SKM-1 (cell line): ENCODE results near the gene MNAT1.
"Not testable (repeated sequence)": the region's sequence is repeated elsewhere in the genome, so short reads cannot be mapped to it uniquely, and the experiment has no call there.

Experiments
- DNase-seq: peaks from one replicate; lab custom pipeline; 2025; ENCODE audit not compliant: unreplicated experiment; lab: John Stamatoyannopoulos, UW

Gene MNAT1

DNA sequence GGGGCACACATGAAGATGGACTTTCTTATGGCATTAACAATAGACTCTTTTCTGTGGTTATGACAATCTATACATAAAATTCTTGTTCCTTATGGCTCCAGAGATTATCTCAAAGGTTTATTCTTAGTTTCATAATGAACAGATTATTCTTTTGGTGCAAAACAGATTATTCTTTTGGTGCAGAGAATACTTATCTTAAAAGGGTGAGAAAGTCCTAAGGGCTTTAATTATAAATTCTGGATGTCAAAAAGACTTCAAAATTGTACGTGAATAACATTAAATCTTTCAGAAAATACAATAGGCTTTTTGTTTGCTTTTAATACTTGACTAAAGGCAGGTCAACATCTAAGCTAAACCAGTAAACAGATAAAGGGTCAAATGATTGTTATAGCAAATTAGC lies 69.3 kb downstream of the MNAT1 start:
- DNase-seq = no peak

DNA sequence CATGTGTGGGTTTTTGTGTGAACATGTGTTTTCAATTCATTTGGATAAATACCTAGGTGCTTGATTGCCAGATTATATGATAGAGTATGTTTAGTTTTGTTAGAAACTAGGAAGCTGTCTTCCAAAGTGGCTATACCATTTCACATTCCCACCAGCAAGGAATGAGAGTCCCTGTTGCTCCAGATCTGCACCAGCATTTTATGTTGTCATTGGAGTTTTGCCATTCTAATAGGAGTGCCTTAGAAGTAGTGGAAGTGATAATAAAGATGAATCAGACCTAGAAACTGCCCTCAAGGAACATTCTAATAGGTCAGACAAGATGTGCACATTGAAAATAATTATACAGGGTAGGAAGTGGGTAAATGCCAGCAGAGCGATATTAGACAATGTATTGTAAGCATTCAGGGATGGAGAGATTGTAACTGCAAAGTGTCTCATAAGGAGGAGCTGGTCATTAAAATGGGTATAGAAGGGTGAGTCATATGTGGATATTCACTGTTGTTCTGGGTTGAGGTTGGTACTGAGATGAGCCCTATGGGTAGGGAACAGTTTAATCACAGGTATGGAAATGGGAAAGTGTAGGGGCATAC lies 71.4 kb downstream of the MNAT1 start:
- DNase-seq = no peak

DNA sequence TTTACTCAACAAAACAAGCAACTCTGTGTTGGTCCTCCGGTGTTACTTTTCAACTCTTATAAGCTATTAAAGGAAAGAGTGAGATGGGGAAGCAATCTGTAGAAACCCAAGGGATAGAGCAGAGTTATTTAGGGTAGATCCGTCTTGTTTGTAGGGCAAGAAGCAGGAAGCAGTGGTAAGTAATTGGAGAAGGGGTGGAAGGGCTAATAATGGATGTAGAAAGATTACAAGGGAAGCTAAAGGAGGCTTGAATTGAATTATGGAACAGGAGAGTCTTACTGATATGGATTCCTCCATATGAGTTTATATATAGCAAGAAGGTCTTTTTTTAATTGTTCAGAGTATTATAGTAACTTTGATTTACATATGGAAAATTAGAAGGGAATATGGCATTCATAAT lies 72.7 kb downstream of the MNAT1 start:
- DNase-seq = no peak

DNA sequence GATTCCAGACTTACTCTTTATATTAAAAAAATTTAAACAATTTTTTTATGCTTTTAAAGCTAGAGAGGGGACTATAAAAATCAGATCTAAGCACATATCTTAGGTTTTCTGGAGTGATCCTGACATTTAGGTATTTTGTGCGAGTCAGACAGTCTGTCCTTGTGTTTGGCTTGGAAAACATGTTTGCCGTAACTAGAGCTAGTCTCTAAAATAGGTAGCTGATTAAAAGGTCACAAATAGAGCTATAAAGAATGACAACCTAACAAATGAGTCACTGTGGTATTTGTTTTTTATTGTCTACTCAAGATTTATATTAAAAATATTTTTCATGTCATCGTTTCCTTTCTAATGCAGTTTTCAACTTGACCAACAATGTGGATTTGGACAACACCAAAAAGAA lies 73.4 kb downstream of the MNAT1 start:
- DNase-seq = no peak

DNA sequence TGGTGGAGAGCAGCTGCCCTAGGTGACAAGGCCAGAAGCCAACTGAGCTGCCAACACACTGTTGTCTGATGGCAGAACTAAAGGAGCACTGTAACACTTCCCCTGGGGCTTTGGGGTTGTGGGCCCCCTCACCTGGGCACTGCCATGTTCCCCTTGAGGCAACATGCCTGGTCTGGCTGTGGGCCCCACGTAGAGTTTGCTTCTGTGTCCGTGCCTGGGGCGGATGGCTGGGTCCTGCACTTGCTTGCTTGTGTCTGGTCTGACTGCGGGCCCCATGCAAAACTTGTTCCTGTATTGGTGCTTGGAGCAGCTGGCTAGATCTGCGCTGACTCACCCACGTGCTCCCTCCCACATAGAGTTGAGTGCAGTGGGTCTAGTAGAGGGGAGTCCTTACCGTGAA lies 78.4 kb downstream of the MNAT1 start:
- DNase-seq = no peak

DNA sequence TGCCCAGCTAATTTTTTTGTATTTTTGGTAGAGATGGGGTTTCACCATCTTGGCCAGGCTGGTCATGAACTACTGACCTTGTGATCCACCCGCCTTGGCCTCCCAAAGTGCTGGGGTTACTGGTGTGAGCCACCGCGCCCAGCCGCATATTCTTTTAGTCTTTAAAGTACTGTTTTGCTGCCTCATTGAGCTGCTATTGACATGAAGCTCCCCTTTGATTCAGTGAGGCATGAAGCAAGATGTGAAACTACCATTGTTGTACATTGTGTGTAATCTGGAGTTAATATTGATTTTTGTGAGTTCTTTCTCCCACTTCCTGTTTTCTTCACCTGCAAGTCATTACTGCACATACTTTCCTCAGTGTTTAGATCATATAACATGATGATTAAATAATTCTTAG lies 80.8 kb downstream of the MNAT1 start:
- no peak for DNase-seq

DNA sequence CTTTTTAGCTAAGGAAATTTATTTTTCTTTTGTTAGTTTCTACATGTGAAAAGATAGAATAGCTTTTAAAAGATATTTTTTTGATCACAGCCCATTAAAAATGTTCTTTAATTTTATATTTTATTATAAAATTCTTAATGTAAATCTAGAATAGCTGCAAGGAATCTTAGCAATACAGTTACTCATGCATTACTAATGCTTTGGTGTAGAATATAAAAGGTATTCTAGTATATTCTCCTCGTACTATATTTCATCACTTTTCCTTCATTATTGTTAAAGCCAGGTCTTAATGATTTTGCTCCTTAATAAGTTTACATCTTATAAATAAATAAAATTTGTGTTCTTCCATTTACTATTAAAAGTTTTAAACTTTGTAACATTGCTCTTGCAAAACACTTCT lies 82.6 kb downstream of the MNAT1 start:
- no peak for DNase-seq

DNA sequence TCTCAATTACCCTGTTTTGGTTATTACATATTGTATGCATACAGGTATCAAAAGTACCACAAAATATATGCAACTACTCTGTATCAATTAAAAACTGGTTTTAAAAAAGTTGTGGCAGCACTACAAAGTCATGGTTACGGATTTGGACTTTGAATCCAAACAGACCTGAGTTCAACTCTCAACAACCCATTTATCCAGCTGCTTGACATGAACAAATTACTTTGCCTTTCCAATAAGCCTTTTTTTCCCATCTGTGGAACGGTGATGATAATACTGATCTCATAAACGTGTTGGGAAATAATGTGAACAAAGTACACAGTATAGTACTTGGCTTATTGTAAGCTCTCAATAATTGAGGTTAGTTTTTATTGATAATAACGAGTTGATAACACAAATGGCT lies 85.0 kb downstream of the MNAT1 start:
- no peak for DNase-seq

DNA sequence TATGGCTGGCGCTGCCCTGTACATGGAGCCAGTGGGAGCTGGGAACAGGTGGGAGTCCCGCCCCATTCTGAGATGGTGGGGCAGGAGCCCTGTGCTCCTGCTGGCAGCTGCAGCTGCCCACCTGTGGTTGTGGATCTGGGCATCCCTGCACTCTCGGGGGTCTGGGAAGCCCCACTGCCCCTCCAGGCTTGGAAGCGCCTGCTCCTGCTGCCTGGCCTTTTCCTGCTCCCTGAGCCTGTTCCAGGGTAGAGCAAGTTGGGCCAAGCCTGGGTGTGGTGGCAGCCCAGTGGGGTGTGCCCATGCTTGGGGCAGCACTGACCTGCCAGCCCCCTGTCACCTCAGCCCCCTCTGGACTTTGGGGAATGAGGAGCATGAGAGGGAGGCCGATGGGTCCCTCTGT lies 104.0 kb downstream of the MNAT1 start:
- DNase-seq = no peak

DNA sequence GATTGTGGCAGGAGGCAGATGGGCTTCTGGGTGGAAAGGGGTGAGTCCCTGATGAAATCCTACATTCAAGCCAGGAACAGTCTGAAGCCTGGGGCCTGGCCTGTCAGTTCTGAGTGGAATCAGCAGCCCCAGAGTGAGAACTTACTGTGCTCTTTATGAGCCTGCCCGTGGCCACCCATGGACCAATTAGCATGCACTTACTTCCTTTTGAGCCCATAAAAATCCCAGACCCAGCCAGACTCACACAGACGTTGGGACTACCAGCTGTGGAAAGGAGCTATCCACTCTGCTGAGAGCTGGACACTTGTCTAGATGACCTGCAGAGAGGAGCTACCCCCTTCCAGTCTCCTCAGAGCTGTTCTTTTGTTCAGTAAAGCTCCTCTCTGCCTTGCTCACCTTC lies 104.5 kb downstream of the MNAT1 start:
- no peak for DNase-seq

DNA sequence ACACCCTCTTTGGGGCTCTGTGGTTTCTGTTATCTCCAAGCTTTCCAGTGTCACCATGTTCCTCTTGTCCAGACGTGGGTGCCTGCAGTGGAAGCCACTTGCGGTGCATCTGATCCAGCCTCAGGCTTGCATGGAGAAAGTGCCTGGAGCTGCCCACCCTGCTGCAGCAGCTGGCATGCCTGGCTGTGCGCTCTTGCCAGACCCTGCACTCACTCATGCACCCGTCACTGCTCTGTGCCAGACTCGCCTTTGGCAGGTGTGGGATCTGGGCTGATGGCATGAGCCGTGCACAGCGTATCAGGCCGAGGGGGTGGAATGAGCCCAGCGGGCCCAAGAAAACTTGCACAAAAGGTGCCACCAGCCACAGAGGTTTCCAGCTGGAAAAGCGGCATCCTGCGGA lies 105.1 kb downstream of the MNAT1 start:
- DNase-seq = no peak

DNA sequence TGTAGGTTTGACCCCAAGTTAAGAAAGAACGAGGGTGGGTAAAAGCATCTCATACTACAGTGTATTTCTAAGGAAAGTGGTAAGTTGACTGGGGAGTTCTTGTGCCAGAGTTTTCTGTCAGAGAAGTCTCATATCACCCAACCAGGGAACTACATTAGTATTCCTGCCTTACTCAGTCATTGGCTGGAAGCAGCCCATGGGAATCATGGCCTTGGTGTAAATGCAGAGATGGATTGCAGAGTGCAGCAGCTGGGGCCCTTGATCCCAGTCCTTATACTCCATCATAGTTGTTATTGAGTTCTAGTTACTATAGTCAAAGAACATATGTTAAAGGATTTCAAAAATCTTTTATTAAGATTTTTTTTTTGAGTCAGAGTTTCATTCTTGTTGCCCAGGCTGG lies 105.8 kb downstream of the MNAT1 start:
- no peak for DNase-seq

DNA sequence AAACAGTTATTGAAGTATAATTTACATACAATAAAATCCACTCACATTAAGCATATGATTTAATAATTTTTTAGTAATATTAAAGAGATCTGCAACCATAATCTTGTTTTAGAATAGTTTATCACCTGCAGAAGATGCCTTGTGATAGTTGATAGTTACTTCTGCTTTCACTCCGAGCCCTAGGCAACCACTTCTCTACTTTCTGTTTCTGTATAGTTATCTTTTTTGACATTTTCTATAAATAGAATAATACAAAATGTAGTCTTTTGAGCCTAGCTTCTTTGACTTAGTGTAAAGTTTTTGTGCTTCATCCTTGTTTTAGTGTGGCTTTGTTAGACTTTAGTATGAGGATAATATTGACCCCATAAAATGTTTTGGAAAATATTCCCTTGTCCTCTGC lies 111.0 kb downstream of the MNAT1 start:
- no peak for DNase-seq

DNA sequence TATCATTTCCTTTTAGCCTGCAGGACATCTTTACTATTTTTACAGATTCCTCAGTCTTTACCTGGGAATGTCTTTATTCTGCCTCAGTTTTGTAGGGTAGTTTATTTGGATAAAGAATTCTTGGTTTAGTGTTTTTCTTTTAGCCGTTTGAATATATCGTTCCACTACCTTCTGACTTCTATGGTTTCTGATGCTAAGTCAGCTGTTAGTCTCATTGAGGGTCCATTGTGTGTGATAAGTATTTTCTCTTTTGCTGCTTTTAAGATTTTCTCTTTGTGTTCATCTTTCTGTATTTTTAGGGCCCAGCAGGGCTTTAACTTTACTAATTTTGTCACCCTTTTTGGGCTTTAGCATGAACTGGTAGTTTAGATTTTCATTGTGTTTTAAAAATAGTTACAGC lies 113.5 kb downstream of the MNAT1 start:
- DNase-seq = no peak

DNA sequence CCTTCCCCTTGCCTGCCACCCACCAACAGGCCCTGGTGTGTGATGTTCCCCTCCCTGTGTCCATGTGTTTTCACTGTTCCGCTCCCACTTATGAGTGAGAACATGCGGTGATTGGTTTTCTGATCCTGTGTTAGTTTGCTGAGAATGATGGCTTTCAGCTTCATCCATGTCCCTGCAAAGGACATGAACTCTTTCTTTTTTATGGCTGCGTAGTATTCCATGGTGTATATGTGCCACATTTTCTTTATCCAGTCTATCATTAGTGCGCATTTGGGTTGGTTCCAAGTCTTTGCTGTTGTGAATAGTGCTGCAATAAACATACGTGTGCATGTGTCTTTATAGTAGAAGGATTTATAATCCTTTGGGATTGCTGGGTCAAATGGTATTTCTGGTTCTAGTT lies 117.1 kb downstream of the MNAT1 start:
- DNase-seq = not testable (repeated sequence)

DNA sequence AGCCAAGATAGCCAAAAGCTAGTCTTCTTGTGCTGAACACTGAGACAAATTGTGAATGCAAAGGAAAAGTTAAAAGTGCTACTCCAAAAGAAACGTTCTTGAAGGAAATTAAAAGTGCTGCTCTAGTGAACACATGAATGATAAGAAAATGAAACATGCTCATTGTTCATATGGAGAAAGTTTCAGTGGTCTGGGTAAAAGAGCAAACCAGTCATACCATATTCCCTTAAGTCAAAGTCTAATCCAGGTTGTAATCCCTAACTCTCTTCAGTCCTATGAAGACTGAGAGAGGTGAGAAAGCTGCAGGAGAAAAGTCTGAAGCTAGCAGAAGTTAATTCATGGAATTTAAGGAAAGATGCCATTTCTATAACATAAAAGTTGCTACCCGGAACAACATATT lies 121.5 kb downstream of the MNAT1 start:
- DNase-seq = no peak

DNA sequence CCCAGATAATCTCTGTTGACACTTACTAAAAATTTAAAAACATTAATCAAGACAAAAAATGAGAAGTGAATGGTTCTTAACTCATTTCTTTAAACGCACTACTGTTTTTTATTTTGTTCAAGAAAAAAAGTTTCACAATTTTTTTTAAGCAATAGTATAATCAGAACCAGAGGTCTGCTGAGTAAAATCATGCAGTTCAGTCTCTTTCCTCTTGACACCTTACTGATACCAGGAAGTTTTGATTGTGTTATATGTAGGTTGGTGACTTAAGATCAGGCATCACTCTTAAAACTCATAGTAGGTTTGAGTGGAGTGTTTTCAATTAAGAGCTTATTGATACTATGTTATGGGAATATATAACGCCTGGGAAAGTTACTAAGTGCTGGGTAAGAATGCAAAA lies 125.0 kb downstream of the MNAT1 start:
- no peak for DNase-seq

DNA sequence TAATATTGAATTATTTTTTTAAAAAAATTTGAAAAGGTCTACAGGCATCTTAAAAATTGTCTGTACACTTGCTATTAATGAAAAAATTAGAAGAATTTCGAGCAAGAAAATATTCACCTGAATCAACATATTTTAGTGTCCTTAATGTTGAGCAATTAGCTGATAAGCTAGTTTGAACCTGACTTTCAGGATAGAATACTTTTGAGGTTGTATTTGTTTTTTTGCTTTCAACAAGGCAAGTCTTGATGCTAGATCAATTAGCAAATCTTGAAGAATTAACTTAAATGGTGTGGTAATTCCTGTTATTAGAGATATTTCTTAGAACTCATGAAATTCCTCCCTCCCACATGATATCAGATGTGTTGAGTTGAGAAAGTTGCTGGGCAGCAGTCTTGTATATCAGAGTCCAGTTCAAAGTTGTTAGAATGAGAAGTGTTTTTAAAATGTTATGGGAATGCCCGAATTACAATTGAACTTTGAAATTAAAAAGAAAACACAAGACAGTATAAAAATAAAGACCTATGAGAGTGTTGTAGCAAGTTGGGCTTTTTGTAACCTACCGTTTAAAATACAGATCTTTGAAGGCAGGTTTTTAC lies 127.1 kb downstream of the MNAT1 start:
- DNase-seq = no peak

DNA sequence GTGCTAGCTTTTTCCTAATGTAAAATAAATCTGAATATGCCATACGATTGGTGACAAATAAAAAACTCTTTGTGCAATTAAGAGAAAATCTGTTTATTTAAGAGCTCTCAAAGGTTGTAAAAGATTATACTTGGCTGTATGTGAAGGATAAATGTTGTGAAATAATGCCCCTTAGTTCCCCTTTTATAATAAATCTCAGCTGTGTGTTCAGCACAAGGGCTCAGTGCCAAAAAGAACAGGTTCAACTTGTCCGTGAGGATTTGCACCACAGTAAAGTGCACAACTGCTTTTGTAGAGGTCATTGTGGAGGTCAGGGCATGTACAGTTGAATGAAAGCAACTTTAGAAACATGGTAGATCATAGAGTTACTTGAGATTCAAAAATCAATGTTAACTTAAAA lies 127.7 kb downstream of the MNAT1 start:
- no peak for DNase-seq

DNA sequence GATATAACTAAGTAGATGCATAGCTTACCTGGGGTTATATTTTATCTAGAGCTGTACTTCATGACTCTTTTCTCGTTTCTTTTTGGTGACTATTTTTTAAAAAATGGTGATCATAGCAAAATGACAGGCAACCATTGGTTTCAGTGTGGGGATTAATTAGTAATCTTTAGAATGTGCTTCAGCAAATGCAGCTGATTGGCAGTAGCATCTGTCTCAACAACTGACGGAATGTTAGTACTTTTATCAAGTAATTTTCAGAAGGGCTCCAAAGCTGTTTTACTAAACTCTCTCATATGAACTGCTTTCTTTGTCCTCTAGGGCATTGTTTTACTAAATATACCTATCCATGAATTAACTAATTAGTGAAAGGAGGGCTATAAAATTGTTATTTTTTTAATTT lies 128.7 kb downstream of the MNAT1 start:
- no peak for DNase-seq

DNA sequence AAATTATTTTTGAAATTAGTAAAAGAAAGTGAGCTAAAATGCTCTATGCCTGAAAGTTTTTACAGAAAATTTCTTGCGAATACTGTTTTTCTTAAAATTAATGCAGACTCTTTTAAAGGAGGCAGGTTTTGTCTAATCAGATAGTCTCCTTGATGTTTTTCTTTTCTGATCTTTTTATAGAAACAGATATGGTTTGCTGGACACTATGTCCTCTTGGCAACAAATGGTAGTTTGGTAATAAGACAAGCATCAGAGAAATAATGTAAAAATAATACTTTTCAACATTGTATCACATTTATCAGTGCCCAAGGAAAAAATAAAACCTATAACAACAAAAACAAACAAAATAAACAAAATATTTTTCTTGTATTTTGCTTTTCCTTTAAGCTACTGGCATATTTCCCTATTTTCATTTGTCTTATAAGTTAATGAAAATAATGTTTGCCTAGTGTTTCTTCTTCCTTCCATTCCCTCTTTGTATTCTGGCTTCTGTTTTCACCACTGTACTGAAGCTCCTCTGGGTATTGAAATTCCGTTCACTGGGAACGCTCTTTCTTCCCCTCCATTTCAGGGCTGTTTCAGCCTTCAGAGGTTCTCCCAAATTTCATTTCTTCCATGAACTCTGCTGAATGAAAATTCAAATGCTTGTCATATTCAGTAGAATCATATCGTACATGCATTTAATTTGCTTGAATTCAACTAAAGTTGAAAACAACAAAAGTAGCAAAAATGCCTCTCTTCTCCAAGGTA lies 131.0 kb downstream of the MNAT1 start:
- DNase-seq = no peak

DNA sequence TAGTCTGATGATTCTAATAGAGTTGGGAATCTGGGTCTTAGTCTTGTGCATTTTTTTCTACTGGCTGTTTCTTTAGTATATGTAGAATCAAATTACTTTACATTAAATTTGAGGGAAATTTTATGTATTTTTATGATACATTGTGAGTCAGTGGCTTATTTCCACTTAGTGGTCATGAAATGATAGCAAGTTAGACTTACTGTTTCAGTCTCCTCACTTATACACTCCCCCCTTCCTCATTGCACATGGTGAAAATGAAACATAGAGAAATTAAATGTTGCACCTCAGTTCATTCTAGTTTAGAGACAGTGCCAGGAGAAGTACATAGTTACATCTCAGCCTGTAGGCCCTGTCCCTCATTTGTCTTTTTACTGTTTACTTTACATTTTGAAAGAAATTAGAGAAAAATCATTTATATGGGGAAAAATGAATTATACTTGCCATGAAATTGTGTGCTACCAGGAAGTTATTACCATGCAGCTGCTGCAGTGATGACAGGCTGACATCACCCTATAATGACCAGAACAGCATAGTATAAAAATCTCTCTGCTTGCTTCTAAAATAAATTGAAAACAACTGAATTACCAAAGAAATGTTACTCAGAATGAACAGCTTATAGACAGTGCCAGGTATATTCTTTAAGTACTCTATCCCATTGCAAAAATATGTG lies 133.1 kb downstream of the MNAT1 start:
- no peak for DNase-seq
